Neural cell (in vitro differentiated cells): ENCODE results near the gene UCK2. TPM values are rescaled to one million over a fixed set of nuclear protein-coding genes. Genes with fewer than 3 reads are reported as not detected.

ENCODE experiments used
- H2AFZ ChIP-seq: fragments of 200-600, 300-800 bp; sonication (generic), shearing (Covaris generic); 2 replicates; pipeline ENCODE4 v1.6.0; 2014; ENCODE audit warnings: low read depth, mild to moderate bottlenecking, antibody characterized with exemption, low read length, moderate library complexity
- H3F3A ChIP-seq: fragments of 200-600 bp; shearing (Covaris generic); 2 replicates; pipeline ENCODE4 v1.6.1; 2016; ENCODE audit warnings: mild to moderate bottlenecking, moderate library complexity, mixed read lengths, antibody characterized with exemption, low read length; ENCODE audit not compliant: insufficient read depth, poor library complexity, severe bottlenecking
- H3K27ac ChIP-seq: fragments of 200-600, 300-800 bp; sonication (generic), shearing (Covaris generic); 2 replicates; pipeline ENCODE4 v1.5.1; 2014; ENCODE audit warnings: mild to moderate bottlenecking, low read length, moderate library complexity
- H3K27me3 ChIP-seq: fragments of 300-800, 200-600 bp; sonication (generic), shearing (Covaris generic); 2 replicates; pipeline ENCODE4 v1.6.0; 2014; ENCODE audit warnings: mild to moderate bottlenecking, low read depth, low read length, moderate library complexity; ENCODE audit not compliant: insufficient read depth
- H3K36me3 ChIP-seq: fragments of 300-800, 200-600 bp; sonication (generic), shearing (Covaris generic); 2 replicates; pipeline ENCODE4 v1.5.1; 2014; ENCODE audit warnings: mild to moderate bottlenecking, antibody characterized with exemption, low read length, moderate library complexity; ENCODE audit not compliant: insufficient read depth
- H3K4me2 ChIP-seq: fragments of 300-800, 200-600 bp; sonication (generic), shearing (Covaris generic); 2 replicates; pipeline ENCODE4 v1.6.0; 2014; ENCODE audit warnings: mild to moderate bottlenecking, low read length
- H3K4me3 ChIP-seq: fragments of 300-800, 200-600 bp; sonication (generic), shearing (Covaris generic); 2 replicates; pipeline ENCODE4 v1.5.1; 2014; ENCODE audit warnings: mild to moderate bottlenecking, low read length, moderate library complexity
- H3K79me2 ChIP-seq: fragments of 200-600 bp; shearing (Covaris generic); replicated peaks from 2 replicates; pipeline ENCODE4 v1.6.0; 2014; ENCODE audit warnings: mild to moderate bottlenecking, low read length, moderate library complexity; ENCODE audit not compliant: insufficient read depth
- H3K9ac ChIP-seq: fragments of 300-800, 200-600 bp; sonication (generic), shearing (Covaris generic); 2 replicates; pipeline ENCODE4 v1.6.1; 2016; ENCODE audit warnings: mild to moderate bottlenecking, low read length, mixed read lengths
- H3K9me2 ChIP-seq: fragments of 200-600 bp; shearing (Covaris generic); 2 replicates; pipeline ENCODE4 v1.6.1; 2016; ENCODE audit warnings: mild to moderate bottlenecking, low read length, mixed read lengths; ENCODE audit not compliant: insufficient read depth
- H3K9me3 ChIP-seq: fragments of 200-600, 300-800 bp; sonication (generic), shearing (Covaris generic); 2 replicates; pipeline ENCODE4 v1.6.1; 2016; ENCODE audit warnings: mild to moderate bottlenecking, mixed run types, low read length, moderate library complexity, mixed read lengths
- H4K20me1 ChIP-seq: fragments of 200-600 bp; shearing (Covaris generic); 2 replicates; pipeline ENCODE4 v1.6.1; 2016; ENCODE audit warnings: mild to moderate bottlenecking, mixed run types; ENCODE audit not compliant: insufficient read depth
- CTCF ChIP-seq: fragments of 450-650 bp; IDR thresholded peaks from 2 replicates; pipeline ENCODE4 v1.5.1; 2014; ENCODE audit warnings: antibody characterized with exemption, mild to moderate bottlenecking, moderate library complexity; ENCODE audit not compliant: poor library complexity, severe bottlenecking
- EP300 ChIP-seq: fragments of 450-650 bp; conservative IDR thresholded peaks from 2 replicates; pipeline ENCODE4 v1.6.1; 2014; ENCODE audit warnings: antibody characterized with exemption, mild to moderate bottlenecking, moderate library complexity; ENCODE audit not compliant: poor library complexity, severe bottlenecking
- EZH2 ChIP-seq: fragments of 200-600, 300-800 bp; shearing (Covaris generic), sonication (generic); IDR thresholded peaks from 2 replicates; pipeline ENCODE4 v1.6.1; 2014; ENCODE audit warnings: antibody characterized with exemption, low read length, borderline replicate concordance, mild to moderate bottlenecking; ENCODE audit not compliant: insufficient read depth, poor library complexity, severe bottlenecking
- MXI1 ChIP-seq: fragments of 450-650 bp; conservative IDR thresholded peaks from 2 replicates; pipeline ENCODE4 v1.6.1; 2014; ENCODE audit warnings: antibody characterized with exemption, mild to moderate bottlenecking; ENCODE audit not compliant: poor library complexity, severe bottlenecking
- POLR2AphosphoS5 ChIP-seq: IDR thresholded peaks from 2 replicates; pipeline ENCODE4 v1.6.1; 2012
- RAD21 ChIP-seq: fragments of 450-650 bp; conservative IDR thresholded peaks from 2 replicates; pipeline ENCODE4 v1.6.1; 2014; ENCODE audit warnings: antibody characterized with exemption, mild to moderate bottlenecking, moderate library complexity
- REST ChIP-seq: IDR thresholded peaks from 2 replicates; pipeline ENCODE4 v1.6.1; 2012; ENCODE audit warnings: borderline replicate concordance
- SMC3 ChIP-seq: fragments of 450-650 bp; conservative IDR thresholded peaks from 2 replicates; pipeline ENCODE4 v1.6.1; 2014; ENCODE audit warnings: antibody characterized with exemption, mild to moderate bottlenecking, moderate library complexity; ENCODE audit not compliant: poor library complexity
- TAF1 ChIP-seq: IDR thresholded peaks from 2 replicates; pipeline ENCODE4 v1.6.1; 2012; ENCODE audit warnings: low read depth
- polyA plus RNA-seq: library from polyadenylated mRNA; depleted of rRNA; stranded (reverse); fragments of >200 nt; gene quantifications from 2 replicates; pipeline ENCODE4 v1.2.3, GENCODE V29; 2014

The UCK2 gene
- polyA plus RNA-seq, 1 donor from 2014 or later, result 36.0 TPM

- Histone ChIP-seq H3K27ac (no peak overlapping the region), H3F3A (no peaks in the 10 kb centered on the region), H2AFZ (no peak overlapping the region), H3K4me2 (no peak overlapping the region), H4K20me1 (no peaks in the 10 kb centered on the region), H3K79me2 (no peaks in the 10 kb centered on the region), H3K9me3 (no peaks in the 10 kb centered on the region), H3K9ac (no peak overlapping the region), H3K4me3 (no peak overlapping the region), H3K36me3 (no peaks in the 10 kb centered on the region), H3K27me3 (no peaks in the 10 kb centered on the region), H3K9me2 (no peaks in the 10 kb centered on the region)
- no peak for TF ChIP-seq CTCF
- TF ChIP-seq TAF1, result no peak
- TF ChIP-seq SMC3, result no peak
- TF ChIP-seq RAD21, result no peak
- TF ChIP-seq EZH2, result no peak
- TF ChIP-seq MXI1, result no peak
- no peak for TF ChIP-seq POLR2AphosphoS5
- no peak for TF ChIP-seq EP300
- TF ChIP-seq REST, result no peak
Observed at GRCh38 chr1:165937829-165938228, 110.4 kb downstream of the UCK2 start.

- H3K4me3 ChIP-seq, result no peak overlapping the region
- H3K27ac ChIP-seq, result no peak overlapping the region
- H3K9me3 ChIP-seq, result no peaks in the 10 kb centered on the region
- H2AFZ ChIP-seq, result no peak overlapping the region
- no peaks in the 10 kb centered on the region for H3K9me2 ChIP-seq
- H3K27me3 ChIP-seq, result no peaks in the 10 kb centered on the region
- no peaks in the 10 kb centered on the region for H4K20me1 ChIP-seq
- TF ChIP-seq MXI1, result no peak
- no peak for TF ChIP-seq EZH2
- TF ChIP-seq EP300, result no peak
- no peak for TF ChIP-seq CTCF
- TF ChIP-seq SMC3, result no peak
- no peak for TF ChIP-seq REST
- TF ChIP-seq TAF1, result no peak
- TF ChIP-seq RAD21, result no peak
- no peak for TF ChIP-seq POLR2AphosphoS5
- no peaks in the 10 kb centered on the region for H3K36me3 ChIP-seq
- H3K9ac ChIP-seq, result no peak overlapping the region
- H3F3A ChIP-seq, result no peaks in the 10 kb centered on the region
- H3K79me2 ChIP-seq, result no peaks in the 10 kb centered on the region
- no peak overlapping the region for H3K4me2 ChIP-seq
Observed at GRCh38 chr1:165938844-165939243, 111.4 kb downstream of the UCK2 start.
